Muscle of leg (tissue), 16 donors: ENCODE data around the gene COP1. TPM values are rescaled to one million over a fixed set of nuclear protein-coding genes. Genes with fewer than 3 reads are reported as not detected.
"Not testable (repeated sequence)": the region's sequence is repeated elsewhere in the genome, so short reads cannot be mapped to it uniquely, and the experiment has no call there.

ENCODE experiments used
- DNase-seq: peaks from one replicate; pipeline ENCODE4 v3.0.0; 2013
- H3K27ac ChIP-seq: one replicate; pipeline ENCODE4 v1.5.1; 2013; ENCODE audit warnings: mild to moderate bottlenecking, low read length, control low read depth
- H3K27me3 ChIP-seq: one replicate; pipeline ENCODE4 v1.6.1; 2013; ENCODE audit warnings: low read length; ENCODE audit not compliant: control insufficient read depth, insufficient read depth
- H3K36me3 ChIP-seq: one replicate; pipeline ENCODE4 v1.6.1; 2013; ENCODE audit warnings: low read length; ENCODE audit not compliant: control insufficient read depth, insufficient read depth
- H3K4me1 ChIP-seq: one replicate; pipeline ENCODE4 v1.6.1; 2013; ENCODE audit warnings: low read length; ENCODE audit not compliant: control insufficient read depth, insufficient read depth
- H3K4me3 ChIP-seq: one replicate; pipeline ENCODE4 v1.5.1; 2013; ENCODE audit warnings: low read length, control low read depth
- H3K9me3 ChIP-seq: replicated peaks from 2 replicates; pipeline ENCODE4 v1.6.1; 2013; ENCODE audit warnings: low read depth, low read length; ENCODE audit not compliant: control insufficient read depth
- WGBS: methylation state at CpG from one replicate; pipeline ENCODE4 v1.1.5; 2013; ENCODE audit warnings: missing lambda C conversion rate; ENCODE audit not compliant: insufficient coverage; 5-methylcytosine and 5-hydroxymethylcytosine counted together
- long read RNA-seq, 11 donors: transcript quantifications; one replicate each; lab custom pipeline, GENCODE V29; 2026
- polyA plus RNA-seq, 8 donors: library from polyadenylated mRNA; unstranded; fragments of 120-200 nt; gene quantifications; one replicate each; pipeline versions ENCODE4 v1.2.1 to v1.2.3, GENCODE V29; 2013; ENCODE audit warnings: inconsistent platforms in 1 of 8, low replicate concordance in 1 of 8; ENCODE audit not compliant: insufficient read length in 8 of 8, insufficient read depth in 1 of 8
- total RNA-seq: library from RNA; stranded (reverse); fragments of 120-200 nt; gene quantifications from one replicate; pipeline ENCODE4 v1.2.4, GENCODE V29; 2013

The COP1 gene
- 33.6 TPM for total RNA-seq
- 10 to 100 TPM; 32.8 to 41.9 (median 36.3) TPM for polyA plus RNA-seq
- long read RNA-seq, donor 1, partial matches to known transcripts, result 0 of 3 reads
- long read RNA-seq, donor 1, other reads (novel, unspliced or antisense), result 0 of 3 reads
- long read RNA-seq, donor 2, partial matches to known transcripts, result 0 of 1 reads
- long read RNA-seq, donor 2, other reads (novel, unspliced or antisense), result 0 of 1 reads
- long read RNA-seq, donor 3, partial matches to known transcripts, result 5 of 14 reads
- long read RNA-seq, donor 3, other reads (novel, unspliced or antisense), result 0 of 14 reads
- long read RNA-seq, donor 4, partial matches to known transcripts, result 0 of 1 reads
- long read RNA-seq, donor 4, other reads (novel, unspliced or antisense), result 0 of 1 reads
- long read RNA-seq, donor 5, transcript COP1-208 (2 exons, 450 nt), result major isoform, 6 of 16 reads
- long read RNA-seq, donor 5, partial matches to known transcripts, result 6 of 16 reads
- long read RNA-seq, donor 5, other reads (novel, unspliced or antisense), result 0 of 16 reads
- long read RNA-seq, donor 6, transcript COP1-204 (20 exons, 3,033 nt), result major isoform, 6 of 23 reads
- long read RNA-seq, donor 6, partial matches to known transcripts, result 12 of 23 reads
- long read RNA-seq, donor 6, other reads (novel, unspliced or antisense), result 0 of 23 reads
- long read RNA-seq, donor 7, partial matches to known transcripts, result 0 of 3 reads
- long read RNA-seq, donor 7, other reads (novel, unspliced or antisense), result 0 of 3 reads
- long read RNA-seq, donor 8, partial matches to known transcripts, result 0 of 1 reads
- long read RNA-seq, donor 8, other reads (novel, unspliced or antisense), result 0 of 1 reads
- long read RNA-seq, donor 9, transcript COP1-208 (2 exons, 450 nt), result major isoform, 5 of 8 reads
- long read RNA-seq, donor 9, partial matches to known transcripts, result 0 of 8 reads
- long read RNA-seq, donor 9, other reads (novel, unspliced or antisense), result 0 of 8 reads
- long read RNA-seq, donor 10, transcript COP1-208 (2 exons, 450 nt), result major isoform, 7 of 14 reads
- long read RNA-seq, donor 10, transcript COP1-204 (20 exons, 3,033 nt), result minor isoform, 6 of 14 reads
- long read RNA-seq, donor 10, partial matches to known transcripts, result 0 of 14 reads
- long read RNA-seq, donor 10, other reads (novel, unspliced or antisense), result 0 of 14 reads
- long read RNA-seq, donor 11, partial matches to known transcripts, result 7 of 13 reads
- long read RNA-seq, donor 11, other reads (novel, unspliced or antisense), result 0 of 13 reads

DNA sequence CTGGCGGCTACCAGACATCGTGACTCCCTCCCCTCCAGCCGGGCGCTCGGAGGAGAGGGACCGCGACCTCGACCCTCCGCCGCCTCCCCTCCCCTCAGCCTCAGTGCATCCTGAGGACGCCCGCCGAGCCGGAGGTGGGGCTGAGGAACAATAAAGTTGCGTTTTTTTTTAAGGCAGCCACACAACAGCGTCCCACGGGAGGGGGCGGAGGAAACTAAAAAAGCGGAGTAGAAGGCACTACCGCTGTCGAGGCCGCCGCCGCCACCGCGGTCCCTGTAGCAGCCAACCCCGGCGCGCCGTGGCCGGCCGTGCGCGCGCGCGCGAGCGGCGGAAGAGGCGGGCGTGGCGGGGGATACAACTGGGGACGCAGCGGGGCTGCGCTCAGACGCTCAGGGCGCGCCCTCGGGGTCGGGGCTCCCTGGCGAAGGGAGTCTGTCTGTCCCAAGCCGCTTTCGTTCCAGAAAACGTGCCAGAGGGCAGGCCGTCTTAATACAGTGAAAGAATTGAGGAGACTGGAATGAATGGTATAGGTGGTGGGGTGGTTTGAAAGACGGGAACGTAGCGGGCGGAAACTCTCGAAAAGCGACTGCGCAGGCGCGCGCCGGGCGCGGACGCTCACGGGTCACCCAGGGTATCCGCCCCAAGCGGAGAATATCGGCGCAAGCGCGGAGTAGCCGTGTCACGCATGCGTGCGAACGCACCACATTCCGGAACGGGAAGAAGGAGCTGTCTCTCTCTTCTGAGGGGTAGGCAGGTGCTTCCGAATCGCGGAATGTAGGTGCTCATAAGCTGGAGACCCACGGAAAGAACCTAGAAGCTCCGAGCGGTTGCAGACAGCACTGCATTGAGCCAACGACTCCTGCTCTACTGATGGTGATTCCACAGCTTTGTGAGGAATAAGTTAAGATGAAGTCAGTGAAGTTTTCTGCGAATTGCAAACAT lies at the start of gene COP1:
Gene COP1 (minus strand): TSS at position 326 of the 942 bp plus-strand sequence. CDS start 308 bp downstream, at position 18.
- Histone ChIP-seq H3K27me3 (no peaks in the 10 kb centered on the region), H3K4me3 (peak within 1 kb of the TSS; percentile 97), H3K4me1 (peaks cover 8% of the 10 kb centered on the region), H3K36me3 (no peaks in the 10 kb centered on the region), H3K27ac (peak within 1 kb of the TSS; percentile 98), H3K9me3 (no peaks in the 10 kb centered on the region)
- DNase-seq, result peak; percentile 98
- WGBS, result under 1% methylated on average over 75 of the region's 92 CpGs

DNA sequence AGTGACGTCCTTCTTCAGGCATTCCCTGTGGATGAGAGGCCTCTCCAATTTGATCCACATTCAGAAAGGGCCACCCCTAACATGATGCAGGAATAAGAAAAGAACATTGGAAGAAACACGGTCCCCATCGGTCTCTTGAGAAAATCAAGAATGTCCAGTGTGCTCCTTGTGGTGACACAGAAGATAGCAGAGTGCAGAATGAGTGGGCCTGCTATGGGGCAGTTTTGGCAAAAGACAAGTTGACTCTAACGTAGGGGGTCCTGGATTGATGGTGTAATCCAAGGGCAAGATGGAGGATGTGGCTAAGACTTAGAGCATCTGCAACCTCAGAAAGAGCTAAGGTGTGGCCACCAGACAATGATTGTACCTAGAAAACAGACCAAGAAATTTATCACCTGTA lies 45.1 kb upstream of the COP1 start:
- H3K36me3 ChIP-seq, result no peaks in the 10 kb centered on the region
- H3K4me1 ChIP-seq, result no peaks in the 10 kb centered on the region
- no peak for DNase-seq
- 84% methylated on average over 3 of the region's 4 CpGs for WGBS
- H3K27ac ChIP-seq, result no peak overlapping the region
- H3K9me3 ChIP-seq, result no peaks in the 10 kb centered on the region
- H3K27me3 ChIP-seq, result no peaks in the 10 kb centered on the region
- no peak overlapping the region for H3K4me3 ChIP-seq

DNA sequence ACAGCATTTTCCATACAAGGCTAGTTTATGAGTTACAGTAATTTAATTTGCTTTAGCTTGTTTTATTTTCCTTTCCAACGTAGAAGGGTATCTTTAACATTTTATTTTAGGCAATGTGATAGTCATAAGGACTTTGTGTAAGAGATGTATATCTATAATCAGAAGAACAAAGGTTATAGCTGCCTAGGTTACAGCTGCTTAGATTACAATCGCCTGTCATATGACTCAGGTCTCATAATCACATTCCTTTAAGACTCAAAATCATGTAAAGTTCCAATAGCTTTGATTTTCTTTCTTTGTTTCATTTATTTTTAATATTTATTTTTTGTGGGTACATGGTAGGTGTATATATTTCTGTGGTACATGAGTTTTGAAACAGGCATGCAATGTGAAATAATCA lies 37.8 kb upstream of the COP1 start:
- Histone ChIP-seq H3K4me3 (no peak overlapping the region), H3K36me3 (no peaks in the 10 kb centered on the region), H3K27me3 (no peaks in the 10 kb centered on the region), H3K27ac (no peak overlapping the region), H3K4me1 (no peaks in the 10 kb centered on the region), H3K9me3 (no peaks in the 10 kb centered on the region)
- WGBS, result no CpG with 5 or more reads among the region's 2 CpGs
- no peak for DNase-seq

DNA sequence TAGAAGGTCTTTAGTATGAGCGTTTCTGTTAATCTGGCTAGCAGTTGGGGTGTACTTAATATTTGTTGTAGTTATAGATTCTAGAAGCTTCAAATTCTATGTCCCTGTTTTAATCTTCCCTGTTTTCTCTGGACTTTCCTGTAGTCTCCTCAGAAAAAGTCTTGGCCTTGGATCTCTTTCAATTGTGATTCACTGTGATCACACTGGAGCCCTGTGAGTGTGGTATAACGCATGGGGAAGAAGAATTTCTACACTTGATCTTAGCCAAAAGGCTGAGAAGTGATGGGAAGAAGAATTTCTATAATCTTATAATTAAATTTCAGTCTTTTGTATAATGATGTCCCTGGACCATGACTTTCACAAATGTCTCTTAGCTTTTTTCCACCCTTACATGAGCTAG lies 36.7 kb upstream of the COP1 start:
- no peak overlapping the region for H3K4me3 ChIP-seq
- no peaks in the 10 kb centered on the region for H3K4me1 ChIP-seq
- no CpG with 5 or more reads among the region's 2 CpGs for WGBS

DNA sequence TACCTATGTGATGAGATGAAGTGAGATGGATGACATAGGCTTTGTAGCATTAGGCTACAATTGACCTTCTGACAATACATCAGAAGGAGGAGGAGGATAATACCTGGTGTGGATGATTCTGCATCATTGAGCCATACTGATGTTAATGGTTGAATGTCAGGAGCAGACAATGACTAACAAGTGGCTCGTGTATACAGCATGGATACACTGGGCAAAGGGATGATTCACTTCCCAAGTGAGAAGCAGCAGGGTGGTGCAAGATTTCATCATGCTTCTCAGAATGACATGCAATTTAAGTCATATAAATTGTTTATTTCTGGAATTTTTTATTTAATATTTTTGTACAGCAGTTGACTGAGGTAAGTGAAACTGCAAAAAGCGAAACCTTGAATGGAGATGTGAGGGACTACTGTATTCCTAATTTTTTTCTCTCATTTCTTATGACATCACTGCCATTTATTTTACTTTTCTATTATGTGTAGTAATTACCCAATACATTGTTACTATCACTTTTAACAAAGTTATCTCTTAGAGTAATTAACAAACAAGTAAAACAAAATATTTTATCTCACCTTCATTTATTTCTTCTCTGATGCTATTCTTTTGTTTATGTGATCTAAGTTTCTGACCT lies 34.4 kb upstream of the COP1 start:
- H3K9me3 ChIP-seq, result no peaks in the 10 kb centered on the region
- no peak overlapping the region for H3K27ac ChIP-seq
- H3K4me3 ChIP-seq, result no peak overlapping the region
- H3K36me3 ChIP-seq, result no peaks in the 10 kb centered on the region
- H3K27me3 ChIP-seq, result no peaks in the 10 kb centered on the region
- DNase-seq, result no peak
- no CpG with 5 or more reads among the region's 2 CpGs for WGBS
- H3K4me1 ChIP-seq, result no peaks in the 10 kb centered on the region

More for the DNA sequence above, 36.7 kb upstream of the COP1 start:
- Histone ChIP-seq H3K36me3 (no peaks in the 10 kb centered on the region), H3K27me3 (no peaks in the 10 kb centered on the region), H3K27ac (no peak overlapping the region), H3K9me3 (no peaks in the 10 kb centered on the region)
- no peak for DNase-seq

DNA sequence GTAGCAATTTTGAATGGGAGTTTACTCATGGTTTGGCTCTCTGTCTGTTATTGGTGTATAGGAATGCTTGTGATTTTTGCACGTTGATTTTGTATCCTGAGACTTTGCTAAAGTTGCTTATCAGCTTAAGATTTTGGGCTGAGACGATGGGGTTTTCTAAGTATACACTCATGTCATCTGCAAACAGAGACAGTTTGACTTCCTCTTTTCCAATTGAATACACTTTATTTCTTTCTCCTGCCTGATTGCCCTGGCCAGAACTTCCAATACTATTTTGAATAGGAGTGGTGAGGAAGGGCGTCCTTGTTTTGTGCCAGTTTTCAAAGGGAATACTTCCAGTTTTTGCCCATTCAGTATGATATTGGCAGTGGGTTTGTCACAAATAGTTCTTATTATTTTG lies 26.6 kb upstream of the COP1 start:
- DNase-seq, H3K27ac ChIP-seq, H3K36me3 ChIP-seq, H3K9me3 ChIP-seq, H3K27me3 ChIP-seq, H3K4me1 ChIP-seq, H3K4me3 ChIP-seq: not testable (repeated sequence)
- no CpG with 5 or more reads among the region's 3 CpGs for WGBS

DNA sequence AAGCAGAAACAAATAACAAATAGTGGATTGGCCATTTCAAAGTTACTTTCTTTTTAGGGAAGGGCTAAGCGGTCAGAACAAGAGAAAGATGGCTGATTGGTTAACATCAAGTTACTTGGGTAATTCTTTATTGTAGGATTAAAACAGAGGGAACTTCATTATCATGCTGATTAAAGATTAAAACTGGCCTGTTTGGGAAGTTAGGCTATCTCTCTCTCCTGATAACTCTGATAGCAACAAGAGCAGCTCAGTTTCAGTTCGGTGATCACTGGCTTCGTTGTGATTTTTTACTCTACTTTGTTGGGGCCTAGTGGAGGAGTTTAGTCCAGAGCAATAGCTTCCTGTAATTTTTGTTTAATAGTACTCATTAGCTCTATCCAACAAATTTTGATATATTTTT lies 20.5 kb upstream of the COP1 start:
- no peaks in the 10 kb centered on the region for H3K36me3 ChIP-seq
- no CpG with 5 or more reads among the region's 3 CpGs for WGBS

DNA sequence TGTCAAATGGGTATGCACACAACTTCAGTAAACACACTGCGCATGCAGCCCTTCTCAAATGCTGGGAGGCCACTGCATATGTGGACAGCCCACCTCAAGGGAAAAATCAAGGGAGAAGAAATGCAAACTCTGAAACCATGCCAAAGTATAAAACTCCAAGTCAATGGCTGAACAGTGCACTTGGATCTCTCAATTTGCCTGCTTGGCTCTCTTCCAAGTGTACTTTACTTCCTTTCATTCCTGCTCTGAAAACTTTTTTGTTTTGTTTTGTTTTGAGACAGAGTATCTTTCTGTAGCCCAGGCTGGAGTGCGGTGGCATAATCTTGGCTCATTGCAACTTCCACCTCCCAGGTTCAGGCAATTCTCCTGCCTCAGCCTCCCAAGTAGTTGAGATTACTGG lies 18.8 kb upstream of the COP1 start:
- no peaks in the 10 kb centered on the region for H3K9me3 ChIP-seq
- DNase-seq, result peak; percentile 42
- no peak overlapping the region for H3K27ac ChIP-seq
- no CpG with 5 or more reads among the region's 2 CpGs for WGBS
- no peak overlapping the region for H3K4me3 ChIP-seq
- H3K4me1 ChIP-seq, result peaks cover 3% of the 10 kb centered on the region
- H3K27me3 ChIP-seq, result no peaks in the 10 kb centered on the region
- no peaks in the 10 kb centered on the region for H3K36me3 ChIP-seq

More for the DNA sequence above, 20.5 kb upstream of the COP1 start:
- no peaks in the 10 kb centered on the region for H3K9me3 ChIP-seq
- peaks cover 3% of the 10 kb centered on the region for H3K4me1 ChIP-seq
- DNase-seq, result no peak
- H3K27ac ChIP-seq, result no peak overlapping the region
- no peak overlapping the region for H3K4me3 ChIP-seq
- H3K27me3 ChIP-seq, result no peaks in the 10 kb centered on the region

DNA sequence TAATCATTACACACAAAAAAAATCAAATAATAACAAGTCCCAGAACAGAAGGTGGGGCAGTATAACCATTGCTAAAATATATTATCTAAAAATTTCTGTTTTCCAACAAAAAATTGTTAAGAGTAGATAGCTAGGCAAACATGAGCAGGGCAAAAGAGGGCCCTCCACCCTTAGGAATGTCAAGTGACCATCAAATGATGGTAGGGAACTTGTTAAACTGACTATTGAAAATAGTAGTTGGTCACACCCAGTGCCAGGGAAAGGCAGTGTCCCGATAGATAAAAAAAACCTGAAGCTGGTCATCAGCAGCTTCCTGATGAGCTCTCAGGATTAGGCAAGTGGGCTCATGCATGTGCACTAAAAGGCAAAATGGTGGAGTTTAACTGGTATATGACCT lies 18.4 kb upstream of the COP1 start:
- Histone ChIP-seq H3K36me3 (no peaks in the 10 kb centered on the region), H3K4me3 (no peak overlapping the region), H3K4me1 (peaks cover 3% of the 10 kb centered on the region), H3K27ac (no peak overlapping the region), H3K9me3 (no peaks in the 10 kb centered on the region), H3K27me3 (no peaks in the 10 kb centered on the region)
- 80% methylated on average over 1 of the region's 1 CpG for WGBS
- DNase-seq, result no peak
